Measurements from ENCODE around the gene DNAJC18.

GRCh38 chr5:139391570-139392323 is 47.6 kb downstream of the DNAJC18 start:
- TF ChIP-seq EZH2 (IDR thresholded peaks at IDR 0.05; ENCODE audit: borderline replicate concordance) (no peak), CTCF (IDR thresholded peaks at IDR 0.05; ENCODE audit: poor library complexity) (no peak), EZH2phosphoT487 (IDR thresholded peaks at IDR 0.05; ENCODE audit: low read depth, severe bottlenecking, unreplicated experiment) (no peak)

Measured in hepatocyte (in vitro differentiated cells).